Pons (tissue), 1 donor: ENCODE measurements around the gene RRBP1.
A peak's percentile ranks its signal among the peaks of the same experiment; 100 is the strongest.
"Not testable (repeated sequence)": the region's sequence is repeated elsewhere in the genome, so short reads cannot be mapped to it uniquely, and the experiment has no call there.

Experiments used
- DNase-seq: peaks from one replicate; pipeline ENCODE4 v3.0.0-alpha.2; 2016; ENCODE audit warnings: low spot score

Gene RRBP1

DNA sequence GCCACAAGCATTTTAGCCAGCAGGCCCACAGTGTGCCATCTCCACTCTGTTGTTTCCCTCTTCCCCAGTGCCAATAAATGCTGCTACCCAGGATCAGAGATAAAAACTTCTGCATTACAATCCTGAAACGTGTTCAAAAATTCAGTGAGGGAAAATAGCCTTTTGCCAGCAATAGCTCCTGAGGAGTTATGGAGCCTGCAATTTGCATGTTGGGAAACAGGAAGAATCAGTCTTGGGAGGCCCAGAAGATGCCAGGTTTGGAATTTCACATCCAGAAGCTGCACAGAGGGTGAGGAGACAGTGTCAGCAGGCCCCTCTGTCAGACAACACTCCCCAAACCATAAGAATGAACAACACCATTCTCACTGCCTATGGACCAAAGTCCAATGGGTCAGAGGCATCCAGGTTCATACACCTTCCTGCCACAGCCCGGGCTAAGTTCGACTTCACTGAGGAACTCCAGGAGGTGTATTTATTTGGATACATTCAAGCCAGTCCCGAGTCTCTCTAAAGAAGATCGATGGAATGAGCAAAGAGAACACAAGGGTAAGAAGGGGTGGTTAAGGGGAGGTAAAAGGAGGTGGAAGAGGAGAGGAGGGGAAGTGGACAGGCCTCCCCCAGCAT is 20.8 kb downstream of the RRBP1 start:
- DNase-seq: no peak

DNA sequence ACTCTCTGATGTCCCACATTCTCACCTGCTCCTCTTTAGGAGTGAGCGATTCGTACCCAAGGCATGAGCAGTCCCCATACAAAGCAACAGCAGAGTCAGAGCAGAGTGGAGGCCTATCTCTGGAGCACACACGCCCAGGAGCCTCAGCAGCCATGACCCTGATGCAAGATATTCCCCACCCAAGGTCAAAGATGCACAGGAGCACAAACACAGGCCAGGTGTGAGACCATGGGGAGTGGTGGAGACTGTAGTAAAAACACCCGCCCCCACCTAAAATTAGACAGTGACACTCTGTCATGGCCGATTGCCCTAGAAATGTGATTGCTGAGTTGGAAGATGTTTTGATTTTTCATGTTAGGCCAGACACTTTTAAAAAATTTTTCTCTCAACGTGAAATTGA is 21.4 kb downstream of the RRBP1 start:
- no peak for DNase-seq

DNA sequence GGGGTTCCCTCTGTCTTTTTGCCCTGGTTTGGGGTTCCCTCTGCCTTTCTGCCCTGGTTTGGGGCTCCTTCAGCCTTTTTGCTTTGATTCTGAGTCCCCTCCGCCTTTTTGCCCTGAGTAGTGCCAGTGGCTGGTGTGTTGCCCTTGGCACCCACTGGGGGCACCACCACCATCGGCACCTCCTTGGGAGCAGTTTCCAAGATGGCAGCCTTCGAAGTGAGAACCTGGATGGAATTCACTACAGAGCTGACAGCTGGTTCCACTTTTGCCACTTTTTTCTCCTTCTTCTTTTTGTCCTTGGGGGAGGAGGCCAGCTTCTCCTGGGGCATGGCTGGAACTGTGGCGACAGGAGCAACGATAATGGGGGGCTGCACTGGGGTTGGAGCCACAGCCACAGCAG is 22.2 kb downstream of the RRBP1 start:
- DNase-seq: no peak

- not testable (repeated sequence) for DNase-seq
Measured at GRCh38 chr20:17659344-17659743, 22.7 kb downstream of the RRBP1 start.

DNA sequence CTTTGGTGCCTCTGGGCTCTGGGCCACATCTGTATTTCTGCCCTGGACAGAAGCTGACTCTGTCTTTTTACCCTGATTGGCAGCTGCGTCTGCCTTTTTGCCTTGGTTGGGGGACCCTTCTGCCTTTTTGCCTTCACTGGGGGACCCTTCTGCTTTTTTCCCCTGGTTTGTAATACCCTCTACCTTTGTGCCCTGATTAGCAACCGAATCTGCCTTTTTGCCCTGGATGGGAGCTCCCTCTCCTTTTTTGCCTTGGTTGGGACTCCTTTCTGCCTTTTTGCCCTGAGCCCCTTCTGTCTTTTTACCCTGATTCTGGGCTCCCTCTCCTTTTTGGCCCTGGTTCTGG is 23.4 kb downstream of the RRBP1 start:
- no peak for DNase-seq

DNA sequence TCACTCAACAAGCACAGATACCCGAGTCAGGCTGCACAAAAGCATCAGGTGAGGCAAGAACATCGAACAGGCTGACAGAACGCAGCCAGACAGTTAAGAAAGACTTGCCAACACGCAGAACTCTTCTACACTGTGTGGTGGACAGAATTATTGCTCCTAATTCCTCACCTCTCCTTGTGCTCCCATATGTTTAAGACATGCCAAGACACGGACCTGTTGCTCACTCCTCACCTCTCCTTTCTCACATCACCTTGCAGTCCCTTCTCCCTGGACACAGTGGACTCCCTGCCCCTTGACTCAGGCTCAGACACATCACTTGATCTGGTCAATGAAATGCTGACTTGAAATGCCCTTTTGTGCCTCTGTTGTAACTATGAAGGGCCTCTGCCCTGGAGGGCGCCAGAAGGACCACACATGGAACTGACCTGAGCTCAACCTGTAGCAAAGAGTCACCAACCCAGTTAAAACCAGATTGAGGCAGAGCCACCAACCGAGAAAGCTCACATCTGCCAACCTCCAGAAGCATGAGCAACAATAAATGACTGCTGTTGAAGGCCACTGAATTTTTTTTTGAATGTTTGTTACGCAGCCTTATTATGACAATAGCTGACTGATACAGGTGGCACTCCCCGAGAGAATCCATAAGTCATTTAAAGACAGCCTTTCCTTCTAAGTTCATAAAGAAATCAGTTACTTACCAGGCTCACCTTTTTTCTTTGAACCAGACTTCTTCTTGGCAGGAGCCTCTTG is 24.0 kb downstream of the RRBP1 start:
- no peak for DNase-seq

DNA sequence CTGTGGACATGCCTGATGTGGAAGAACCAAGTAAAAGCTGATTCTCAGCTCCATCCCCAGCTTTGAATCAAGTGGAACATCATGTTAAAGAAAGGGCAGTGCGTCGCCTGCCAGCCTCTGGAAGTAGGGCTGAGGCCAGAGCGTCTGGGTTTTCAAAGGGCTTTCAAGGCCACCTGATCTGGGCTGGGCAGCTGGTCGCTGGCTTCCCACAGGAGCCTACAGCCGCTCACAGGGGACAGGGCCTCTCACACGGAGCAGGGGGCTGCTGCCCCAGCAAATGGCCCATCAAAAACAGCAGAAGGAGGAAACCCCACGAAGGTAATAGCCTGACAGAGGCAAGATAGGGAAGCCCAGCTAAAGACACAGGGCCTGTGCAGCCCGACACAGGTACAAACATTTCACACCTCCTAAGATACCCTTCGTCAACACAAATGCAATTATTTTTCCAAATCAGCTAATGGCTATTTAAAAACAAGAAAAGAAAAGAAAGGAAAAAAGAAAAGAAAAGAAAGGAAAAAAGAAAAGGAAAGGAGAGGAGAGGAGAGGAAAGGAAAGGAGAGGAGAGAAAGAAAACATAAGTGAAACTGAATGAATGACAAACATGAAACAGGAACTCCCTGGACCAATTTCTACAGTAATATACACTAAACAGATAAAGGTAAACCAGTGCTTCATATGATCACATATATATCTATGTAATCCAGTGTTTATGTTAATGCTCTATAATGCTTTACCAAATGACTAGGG is 24.8 kb downstream of the RRBP1 start:
- DNase-seq: no peak

DNA sequence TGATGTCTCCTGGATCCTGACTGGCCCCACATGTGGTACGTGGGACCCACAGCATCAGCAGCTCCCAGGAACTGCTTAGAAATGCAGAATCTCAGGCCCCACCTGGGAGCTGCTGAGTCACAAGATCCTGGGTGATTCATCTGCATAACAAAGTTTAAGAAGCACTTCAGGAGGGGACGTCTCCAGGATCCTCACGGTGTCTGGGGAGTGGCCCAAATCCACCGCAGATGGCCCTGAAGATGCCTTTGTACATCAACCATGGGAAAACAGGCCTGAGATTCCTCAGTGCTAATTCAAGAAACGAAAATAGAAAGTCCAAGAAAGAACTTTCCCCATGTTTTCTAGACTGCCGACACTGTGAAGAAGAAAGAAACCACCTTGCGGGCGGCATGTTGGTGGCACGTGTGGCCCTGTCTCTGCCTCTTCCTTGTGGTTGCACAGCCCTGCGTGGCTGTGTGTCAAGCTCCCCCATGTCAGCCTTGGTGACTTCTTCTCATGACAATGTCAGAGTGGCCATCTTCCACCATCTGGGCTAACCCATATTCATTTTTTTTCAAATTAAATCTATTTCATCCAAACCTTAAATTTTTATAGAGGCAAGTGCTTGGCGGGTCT is 26.1 kb downstream of the RRBP1 start:
- DNase-seq: no peak

DNA sequence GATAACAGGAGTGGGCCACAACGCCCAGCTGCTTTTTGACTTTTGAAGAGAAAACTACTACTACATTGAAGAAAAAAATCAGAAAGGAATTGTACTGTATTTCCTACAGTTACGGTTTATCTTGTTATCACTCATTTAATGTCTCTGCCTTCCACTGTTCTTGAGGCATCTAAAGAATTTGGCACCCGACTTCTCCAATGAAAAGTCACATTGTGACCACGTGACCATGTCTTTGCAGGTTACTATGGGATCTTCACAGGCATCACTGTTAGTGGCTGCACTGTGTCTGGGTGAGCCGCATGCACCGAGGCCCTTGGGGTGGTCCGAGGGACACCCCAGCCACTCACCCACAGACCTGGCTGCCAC is 26.8 kb downstream of the RRBP1 start:
- DNase-seq: no peak

GRCh38 chr20:17654649-17655285 is 27.3 kb downstream of the RRBP1 start:
- DNase-seq: no peak

DNA sequence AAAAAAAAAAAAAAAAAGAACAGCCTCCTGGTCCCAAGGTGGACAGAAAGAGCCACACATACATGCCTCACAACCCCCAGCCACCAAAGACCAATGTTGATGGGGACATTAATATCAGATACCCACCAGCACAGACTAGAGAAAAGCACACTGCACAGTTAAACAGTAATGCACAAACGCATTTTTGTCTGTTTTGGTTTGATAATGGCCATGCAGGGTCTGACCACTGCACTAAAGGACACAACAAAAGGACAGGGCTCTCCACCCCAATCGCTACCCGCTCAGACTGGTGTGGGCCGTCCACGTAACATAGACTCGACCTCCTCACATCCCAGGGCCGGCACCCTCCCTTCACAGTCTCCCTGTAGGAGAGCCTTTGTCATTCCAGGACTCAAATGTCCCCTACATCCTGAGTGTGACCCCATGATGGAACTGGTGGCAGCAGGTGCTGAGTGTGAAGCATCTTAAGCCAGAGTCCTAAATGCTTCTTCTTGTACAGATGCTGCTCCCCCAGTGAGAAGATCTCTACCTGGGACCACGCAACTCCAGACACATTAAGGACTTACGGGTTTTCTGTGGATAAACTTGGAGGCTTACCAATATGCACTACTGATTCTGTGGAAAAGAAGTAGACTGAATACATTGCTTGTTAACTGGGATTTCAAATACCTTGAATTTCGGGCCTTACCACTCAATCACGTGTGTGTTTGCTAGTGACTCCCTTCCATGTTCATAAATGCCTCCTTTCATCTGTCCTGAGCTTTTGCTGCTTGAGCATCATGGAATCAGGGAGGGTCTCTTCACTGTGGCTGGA is 28.0 kb downstream of the RRBP1 start:
- no peak for DNase-seq

DNA sequence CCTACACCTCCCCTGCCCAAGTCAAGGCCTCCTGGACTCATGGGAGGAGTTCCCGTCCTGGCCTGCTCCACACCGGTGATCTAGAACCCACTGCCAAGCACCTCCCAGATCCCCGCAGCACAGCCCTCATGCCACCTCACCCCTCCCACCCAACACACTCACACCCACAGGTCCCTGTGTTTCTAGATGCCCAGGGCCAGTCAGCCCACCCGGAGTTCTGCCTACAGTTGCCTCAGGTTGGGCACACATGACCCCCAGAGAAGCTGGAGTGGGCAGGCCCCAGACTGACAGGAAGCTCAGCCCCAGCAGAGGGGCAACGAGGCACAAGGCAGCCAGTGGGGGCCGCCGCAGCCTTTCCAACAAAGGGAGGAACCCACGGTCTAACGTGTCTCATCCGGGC is 29.6 kb downstream of the RRBP1 start:
- no peak for DNase-seq

DNA sequence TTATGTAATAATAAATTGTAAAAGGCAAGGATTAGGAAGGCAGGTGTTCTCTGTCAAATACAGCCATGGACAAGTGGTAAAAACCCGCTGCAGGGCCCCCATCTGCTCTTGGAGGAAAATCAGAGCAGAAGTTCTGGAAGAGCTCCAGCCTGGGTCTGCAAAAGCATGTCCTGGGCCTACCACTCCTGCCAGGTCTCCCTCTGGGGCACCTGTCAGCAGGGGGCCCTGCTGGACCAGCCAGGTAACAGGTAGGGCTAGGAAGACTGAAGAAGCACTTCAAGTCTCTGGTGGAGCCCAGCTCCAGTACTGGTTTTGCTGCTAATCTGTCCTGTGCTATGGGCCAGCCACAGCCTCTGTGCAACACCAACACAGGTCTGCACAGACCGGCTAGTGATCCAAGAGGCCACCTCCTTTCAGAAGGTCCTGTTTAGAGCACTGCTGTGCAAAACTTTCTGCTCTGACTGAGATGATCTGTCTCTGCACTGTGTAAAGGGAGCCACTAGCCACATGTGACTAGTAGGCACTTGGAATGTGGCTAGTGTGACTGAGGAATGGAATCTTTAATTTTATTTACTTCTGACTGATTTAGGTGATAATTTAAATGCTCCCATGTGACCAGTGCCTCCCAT is 30.2 kb downstream of the RRBP1 start:
- no peak for DNase-seq

DNA sequence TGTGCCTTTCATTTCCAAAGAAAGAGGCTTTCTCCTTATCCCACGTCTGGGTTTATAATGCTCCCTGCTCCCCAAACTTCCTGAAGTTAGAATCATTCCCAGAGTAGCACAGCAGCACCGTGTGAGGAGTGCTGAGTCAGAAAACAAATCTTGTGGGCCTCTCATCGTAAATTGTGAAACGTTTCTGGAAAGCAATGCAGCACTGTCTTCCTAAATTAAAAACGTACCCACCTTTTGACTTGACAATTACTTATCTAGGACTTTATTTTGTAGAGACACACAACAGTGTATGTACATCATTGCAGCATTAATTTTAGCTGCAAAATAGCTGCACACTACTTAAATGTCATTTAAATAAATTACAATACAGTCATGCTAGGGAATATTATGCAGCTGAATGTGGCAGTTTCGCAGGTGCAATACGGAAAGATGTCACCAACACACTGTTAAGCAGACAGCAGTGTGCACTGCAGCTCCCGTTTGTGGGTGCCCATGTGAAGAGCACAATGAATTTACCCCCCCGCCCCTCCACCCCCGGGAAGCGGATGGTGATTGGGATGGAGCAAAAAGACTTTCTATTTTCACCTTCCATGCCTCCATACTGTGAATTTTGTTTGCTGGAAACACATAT is 30.8 kb downstream of the RRBP1 start:
- no peak for DNase-seq

GRCh38 chr20:17650301-17651128 is 31.5 kb downstream of the RRBP1 start:
- DNase-seq: no peak

GRCh38 chr20:17648791-17649730 is 33.0 kb downstream of the RRBP1 start:
- peak; percentile 59 for DNase-seq

DNA sequence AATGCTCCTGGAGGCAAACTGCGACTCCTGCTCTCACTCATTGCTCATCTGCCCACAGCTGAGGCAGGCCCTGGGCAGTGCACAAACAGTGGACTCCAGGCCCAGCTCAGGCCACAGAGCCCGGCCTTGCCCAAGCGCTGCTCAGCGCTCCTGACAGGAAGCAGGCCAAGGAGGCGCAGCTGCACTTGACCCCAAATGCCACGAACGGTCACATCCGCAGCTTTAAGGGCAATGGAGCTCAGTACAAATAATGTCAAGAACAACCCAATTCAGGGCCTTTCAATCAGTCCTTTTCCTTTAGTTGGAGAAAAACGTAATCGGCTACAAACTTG is 33.8 kb downstream of the RRBP1 start:
- no peak for DNase-seq

- no peak for DNase-seq
Measured at GRCh38 chr20:17647391-17648314, 34.4 kb downstream of the RRBP1 start.
